NCI-H345 treated with DMSO at 0.1 percent for 48 hours (cell line): ENCODE measurements around the gene EYA3.

ENCODE experiments used
- DNase-seq: peaks from one replicate; lab custom pipeline; 2025; ENCODE audit not compliant: unreplicated experiment; lab: John Stamatoyannopoulos, UW

The EYA3 gene

GRCh38 chr1:27971674-27972073 is 116.7 kb downstream of the EYA3 start:
- DNase-seq: peak; percentile 36

DNA sequence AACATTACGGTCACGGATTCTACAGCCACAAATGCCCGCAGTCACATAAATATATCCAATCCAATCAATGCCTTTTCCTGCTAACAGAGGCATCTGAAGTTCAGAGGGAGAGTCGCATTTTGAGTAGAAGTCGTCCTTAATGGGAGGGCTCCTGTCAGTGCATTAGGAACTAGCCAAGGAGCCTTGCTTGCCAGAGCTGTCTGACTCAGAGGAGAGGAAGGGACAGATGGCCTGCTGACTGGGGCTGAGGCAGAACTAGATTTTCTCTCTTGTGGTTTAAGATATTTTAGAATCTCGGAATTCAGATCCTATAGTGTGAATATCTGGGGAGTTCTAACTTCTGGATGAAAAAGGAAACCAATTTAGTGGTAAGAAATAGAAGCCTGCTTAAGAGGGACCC is 118.0 kb downstream of the EYA3 start:
- no peak for DNase-seq

GRCh38 chr1:27968692-27969091 is 119.7 kb downstream of the EYA3 start:
- no peak for DNase-seq

GRCh38 chr1:27967884-27968466 is 120.4 kb downstream of the EYA3 start:
- DNase-seq: no peak

DNA sequence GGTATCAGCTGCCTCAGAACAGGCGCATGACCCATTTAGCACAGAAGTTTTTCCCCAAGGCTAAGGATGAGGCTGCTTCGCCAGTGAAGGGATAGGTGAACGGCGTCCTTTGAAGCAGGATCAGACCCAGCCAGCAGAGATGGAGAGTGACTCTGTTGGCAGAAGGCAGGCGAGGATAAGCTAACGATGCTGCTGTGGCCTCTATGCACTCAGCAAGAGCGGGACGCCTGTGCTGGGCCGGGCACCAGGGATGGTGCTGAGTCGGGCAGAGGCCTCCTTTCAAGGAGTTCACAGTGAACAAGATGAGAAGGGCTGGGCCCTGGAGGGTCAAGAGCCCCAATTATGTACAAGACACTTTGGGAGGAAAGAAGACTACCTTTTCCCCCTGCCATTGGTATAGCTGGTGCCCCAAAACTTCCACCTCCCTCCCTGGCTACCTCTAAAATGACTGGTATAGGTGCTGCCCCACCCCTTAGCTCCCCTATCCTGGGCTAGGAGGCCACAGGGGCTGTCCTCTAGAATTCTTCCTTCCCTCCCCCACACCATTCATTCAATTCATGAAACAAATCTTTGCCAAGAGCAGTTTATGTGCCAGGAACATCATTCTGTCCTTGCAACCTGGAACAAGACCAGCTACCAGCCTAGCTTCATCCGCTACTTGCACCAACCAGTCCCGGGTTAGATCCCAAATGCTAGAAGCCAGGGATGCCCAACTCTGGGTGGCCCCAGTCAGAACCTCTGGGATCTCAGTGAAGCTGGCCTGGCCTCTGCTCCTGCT is 121.1 kb downstream of the EYA3 start:
- DNase-seq: no peak

GRCh38 chr1:27966402-27967105 is 121.9 kb downstream of the EYA3 start:
- DNase-seq: no peak

DNA sequence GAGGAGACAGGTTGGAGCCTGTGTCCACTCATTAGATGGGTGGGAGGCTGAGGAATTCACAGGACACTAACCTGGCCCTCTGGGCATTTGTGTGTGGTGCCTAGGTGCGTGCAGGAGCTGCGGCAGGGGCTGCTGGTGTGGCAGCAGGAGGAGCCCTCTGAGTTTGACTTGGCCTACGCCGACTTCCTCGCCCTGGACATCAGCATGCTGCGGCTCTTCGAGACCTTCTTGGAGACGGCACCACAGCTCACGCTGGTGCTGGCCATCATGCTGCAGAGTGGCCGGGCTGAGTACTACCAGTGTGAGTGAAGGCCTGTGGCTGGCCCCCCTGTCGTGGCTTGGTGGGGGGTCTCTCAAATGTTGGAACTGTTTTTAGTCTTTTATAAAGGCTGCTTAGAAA is 125.0 kb downstream of the EYA3 start:
- DNase-seq: no peak

GRCh38 chr1:27961646-27962221 is 126.7 kb downstream of the EYA3 start:
- DNase-seq: no peak

DNA sequence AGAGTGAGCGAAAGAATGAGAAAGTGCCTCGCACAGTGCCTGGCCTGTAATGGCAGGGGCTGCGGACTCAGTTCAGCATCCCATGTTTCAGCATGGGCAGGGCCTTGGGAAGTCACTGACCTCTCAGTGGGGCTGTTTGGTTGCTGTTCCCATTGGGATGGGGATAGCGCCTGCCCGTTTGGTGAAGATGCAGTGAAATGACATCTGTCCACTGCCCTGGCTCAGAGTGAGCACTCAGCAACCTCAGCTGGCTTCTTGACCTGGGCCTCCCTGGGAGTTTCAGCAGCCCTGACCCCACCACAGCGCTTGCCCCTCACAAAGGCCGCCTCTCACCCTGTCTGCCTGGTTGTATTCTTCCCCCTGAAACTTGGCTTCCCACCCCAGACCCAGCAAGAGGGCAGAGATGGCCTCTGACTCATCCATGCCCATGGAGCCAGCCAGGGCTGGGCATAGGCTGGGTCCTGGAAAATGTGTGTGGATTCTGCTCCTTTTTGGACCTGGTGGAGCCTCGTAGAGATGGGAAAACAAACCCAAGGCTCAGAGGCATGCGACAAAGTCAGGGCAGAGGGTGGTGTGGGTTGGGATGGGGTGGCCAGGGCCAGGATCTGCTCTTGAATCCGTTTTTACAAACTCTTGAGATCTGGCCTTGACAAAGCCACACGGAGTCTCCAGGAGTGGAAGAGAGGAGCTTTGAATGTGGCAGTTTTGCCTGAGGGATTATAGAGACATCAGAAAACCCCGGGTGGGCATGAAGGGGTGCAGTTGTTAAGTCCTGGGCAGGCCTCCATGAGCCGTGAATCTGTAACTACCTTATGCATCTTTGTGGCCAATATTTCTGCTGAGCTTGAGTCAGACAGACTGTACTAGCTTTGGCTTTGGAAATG is 127.4 kb downstream of the EYA3 start:
- DNase-seq: no peak

- DNase-seq: peak; percentile 69
These were observed 128.4 kb downstream of the EYA3 start, which contains the start of gene XKR8 for GRCh38 chr1:27959792-27960603. TSS of gene XKR8 (plus strand) at chr1:27959973. CDS start at chr1:27960070, 97 bp downstream.

- DNase-seq: no peak
These were observed 129.9 kb downstream of the EYA3 start for GRCh38 chr1:27958513-27958912.

GRCh38 chr1:27957655-27958054 is 130.8 kb downstream of the EYA3 start:
- no peak for DNase-seq

DNA sequence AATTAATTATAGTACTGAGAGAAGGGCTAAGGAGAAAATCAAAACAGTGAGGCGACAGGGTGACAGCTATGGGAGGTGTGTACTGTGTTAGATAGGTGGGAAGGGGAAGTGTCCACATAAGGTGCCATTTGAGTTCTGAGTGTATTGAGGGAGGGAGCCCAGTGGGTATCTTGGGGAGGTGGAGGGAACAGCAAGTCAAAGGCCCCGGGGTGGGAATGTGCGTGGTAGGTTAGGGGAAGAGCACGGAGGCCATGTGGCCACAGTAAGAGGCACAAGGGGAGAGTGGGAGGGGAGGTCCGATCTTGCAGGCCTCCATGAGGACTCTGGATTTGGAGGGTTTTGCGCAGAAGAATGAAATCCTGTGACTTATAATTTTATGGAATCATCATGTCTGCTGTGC is 131.6 kb downstream of the EYA3 start:
- no peak for DNase-seq

- DNase-seq: no peak
These were observed 133.3 kb downstream of the EYA3 start for GRCh38 chr1:27955076-27955475.

- no peak for DNase-seq
These were observed 134.2 kb downstream of the EYA3 start for GRCh38 chr1:27954186-27954585.

DNA sequence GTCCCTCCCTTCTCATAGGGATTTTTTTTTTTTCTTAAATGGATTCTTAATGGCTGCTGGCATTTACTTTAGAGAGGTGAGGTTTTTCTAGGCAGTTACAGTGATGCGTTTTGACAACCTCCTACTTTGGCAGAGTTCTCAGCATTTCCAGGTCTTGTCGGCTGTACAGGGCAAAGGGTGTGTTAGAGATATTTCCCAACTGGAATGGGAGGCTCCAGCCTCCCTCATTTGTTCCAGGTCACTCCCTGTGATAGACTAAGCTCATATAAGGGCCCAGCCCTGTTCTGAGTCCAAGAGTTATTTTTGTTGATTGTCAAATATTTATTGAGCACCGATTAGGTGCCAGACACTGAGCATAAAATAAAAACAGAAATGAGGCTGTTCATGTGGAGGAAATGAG is 136.3 kb downstream of the EYA3 start:
- DNase-seq: no peak

DNA sequence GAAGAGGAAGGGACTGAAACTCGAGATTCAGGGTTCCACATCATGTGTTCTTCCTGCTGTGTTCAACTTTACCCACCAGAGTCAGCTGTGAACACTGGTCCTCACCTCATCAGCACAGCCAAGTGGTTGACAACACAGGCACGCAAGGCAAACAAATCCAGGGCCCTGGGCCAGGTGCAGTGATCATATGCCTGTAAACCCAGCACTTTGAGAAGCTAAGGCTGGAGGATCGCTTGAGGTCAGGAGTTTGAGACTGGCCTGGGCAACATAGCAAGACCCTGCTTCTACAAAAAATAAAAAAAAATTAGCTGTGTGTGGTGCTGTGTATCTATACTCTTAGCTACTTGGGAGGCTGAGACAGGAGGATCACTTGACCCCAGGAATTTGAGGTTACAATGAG is 137.0 kb downstream of the EYA3 start:
- no peak for DNase-seq

- DNase-seq: no peak
These were observed 139.4 kb downstream of the EYA3 start for GRCh38 chr1:27949027-27949426.

- DNase-seq: no peak
These were observed 143.4 kb downstream of the EYA3 start for GRCh38 chr1:27945020-27945419.
